K562 (cell line): Measurements from ENCODE around the gene PURA. TPM values are rescaled to one million over a fixed set of nuclear protein-coding genes. Genes with fewer than 3 reads are reported as not detected.
A peak's percentile ranks its signal among the peaks of the same experiment; 100 is the strongest.

Source experiments
- ATAC-seq: fragments of 200-7000 bp; cut with Tn5 transposase; 3 replicates; pipeline ENCODE4 v1.9.1; 2020; ENCODE audit warnings: moderate library complexity
- BruUV-seq: library from RNA; stranded (reverse); fragments of 400-500 nt; replicated peaks from 2 replicates; lab custom pipeline; 2021; lab: Mats Ljungman, UMichigan
- CTCF ChIA-PET: fragments of 300-600 bp; formaldehyde crosslinking; extraction: SDS; loops from one replicate; lab custom pipeline; 2021; ENCODE audit warnings: low intra/inter-chr PET ratio; lab: Yijun Ruan, JAX
- POLR2A ChIA-PET: fragments of 300-600, 350-650 bp; sonication (Branson Sonifier 250); formaldehyde crosslinking; extraction: SDS; loops from one replicate; lab custom pipeline; 2021; ENCODE audit warnings: antibody characterized with exemption, inconsistent platforms; lab: Yijun Ruan, JAX
- DNase-seq, 4 experiments: peaks; one replicate each; pipeline versions ENCODE4 v3.0.0 to v3.0.0-alpha.2; 2011 to 2018; ENCODE audit warnings: low spot score in 3 of 4, mixed read lengths in 3 of 4; ENCODE audit errors: extremely low read depth in 1 of 4
- FAIRE-seq: peaks from 2 replicates; lab custom pipeline; 2011; peaks lifted over from hg19 to GRCh38; lab: Jason Lieb, UNC
- H2AFZ ChIP-seq: 2 replicates; pipeline ENCODE4 v1.6.0; 2011; ENCODE audit warnings: low read depth, low read length, control low read depth, inconsistent platforms
- H3K27ac ChIP-seq: fragments of 200-600 bp; 3 replicates; pipeline ENCODE4 v1.8.0; 2011; ENCODE audit warnings: low read depth, mild to moderate bottlenecking, control low read depth, inconsistent platforms, low read length, moderate library complexity, mixed read lengths; ENCODE audit errors: extremely low read depth
- H3K27me3 ChIP-seq, 2 experiments: fragments of 300-600 bp in 1 of 2; 2 replicates in 1 of 2; 3 replicates in 1 of 2; pipeline versions ENCODE4 v1.6.0 to v1.8.0; 2011; ENCODE audit warnings: inconsistent platforms in 2 of 2, low read length in 2 of 2, mild to moderate bottlenecking in 1 of 2, mixed read lengths in 1 of 2, moderate library complexity in 1 of 2; ENCODE audit not compliant: control insufficient read depth in 2 of 2, insufficient read depth in 2 of 2
- H3K36me3 ChIP-seq: fragments of 300-600 bp; 3 replicates; pipeline ENCODE4 v1.8.0; 2011; ENCODE audit warnings: mild to moderate bottlenecking, low read length, inconsistent platforms; ENCODE audit not compliant: control insufficient read depth, insufficient read depth
- H3K4me1 ChIP-seq, 2 experiments: fragments of 200-600 bp in 1 of 2; replicated peaks in 1 of 2; 2 replicates in 1 of 2; 3 replicates in 1 of 2; pipeline versions ENCODE4 v1.5.1 to v1.8.0; 2011; ENCODE audit warnings: inconsistent platforms in 2 of 2, low read length in 2 of 2, mild to moderate bottlenecking in 1 of 2, mixed read lengths in 1 of 2, moderate library complexity in 1 of 2; ENCODE audit not compliant: control insufficient read depth in 2 of 2, insufficient read depth in 2 of 2
- H3K4me2 ChIP-seq: 2 replicates; pipeline ENCODE4 v1.6.1; 2011; ENCODE audit warnings: low read length, control low read depth, inconsistent platforms, mixed read lengths; ENCODE audit not compliant: insufficient read depth
- H3K4me3 ChIP-seq: fragments of 200-600 bp; sonication (generic), shearing (Covaris generic); 2 replicates; pipeline ENCODE4 v1.5.1; 2016; ENCODE audit warnings: control low read depth, inconsistent platforms
- H3K79me2 ChIP-seq: fragments of 200-600 bp; 3 replicates; pipeline ENCODE4 v1.8.0; 2011; ENCODE audit warnings: low read length, inconsistent platforms; ENCODE audit not compliant: control insufficient read depth, insufficient read depth
- H3K9ac ChIP-seq, 2 experiments: 2 replicates each; pipeline versions ENCODE4 v1.6.0 to v1.6.1; 2011; ENCODE audit warnings: low read depth in 2 of 2, low read length in 2 of 2, control low read depth in 1 of 2, inconsistent platforms in 1 of 2, mild to moderate bottlenecking in 1 of 2, mixed read lengths in 1 of 2; ENCODE audit not compliant: insufficient read depth in 1 of 2
- H3K9me1 ChIP-seq: one replicate; pipeline ENCODE4 v1.6.0; 2011; ENCODE audit warnings: inconsistent platforms, mild to moderate bottlenecking, low read length, moderate library complexity; ENCODE audit not compliant: control insufficient read depth, insufficient read depth
- H3K9me3 ChIP-seq: replicated peaks from 2 replicates; pipeline ENCODE4 v1.5.1; 2011; ENCODE audit warnings: low read depth, low read length, inconsistent platforms; ENCODE audit not compliant: control insufficient read depth, insufficient read depth
- H4K20me1 ChIP-seq: replicated peaks from 2 replicates; pipeline ENCODE4 v1.6.1; 2011; ENCODE audit warnings: low read length, inconsistent platforms, mixed read lengths; ENCODE audit not compliant: control insufficient read depth, insufficient read depth
- CBX1 ChIP-seq: sonication (generic); IDR thresholded peaks from 2 replicates; pipeline ENCODE4 v1.6.1; 2016; ENCODE audit warnings: antibody characterized with exemption, low read depth, mild to moderate bottlenecking
- CREB1 ChIP-seq, 2 experiments: sonication (generic) in 1 of 2; formaldehyde crosslinking in 1 of 2; IDR thresholded peaks; 2 replicates each; pipeline versions ENCODE4 v1.6.1 to v1.8.0; 2012 to 2022; ENCODE audit warnings: inconsistent platforms in 1 of 2, mild to moderate bottlenecking in 1 of 2, missing genetic modification reagents in 1 of 2, moderate library complexity in 1 of 2
- E2F3 ChIP-seq: fragments of 250-450 bp; sonication (Bioruptor Pico); IDR thresholded peaks from 2 replicates; pipeline ENCODE4 v1.4.0; 2020; ENCODE audit warnings: mild to moderate bottlenecking
- EHMT2 ChIP-seq: fragments of 450-650 bp; IDR thresholded peaks from 2 replicates; pipeline ENCODE4 v1.6.1; 2018; ENCODE audit warnings: antibody characterized with exemption
- FOXJ3 ChIP-seq: sonication (generic); formaldehyde crosslinking; IDR thresholded peaks from 2 replicates; pipeline ENCODE4 v1.4.0; 2020; ENCODE audit warnings: mild to moderate bottlenecking, missing genetic modification reagents
- MBD2 ChIP-seq: sonication (generic); IDR thresholded peaks from 2 replicates; pipeline ENCODE4 v1.6.1; 2016; ENCODE audit warnings: low read depth, borderline replicate concordance
- MCM2 ChIP-seq: fragments of 450-650 bp; IDR thresholded peaks from 2 replicates; pipeline ENCODE4 v1.6.1; 2017; ENCODE audit warnings: low read depth, mild to moderate bottlenecking
- MYC ChIP-seq, 2 experiments: fragments of 250-450 bp in 1 of 2; sonication (Bioruptor Pico) in 1 of 2; IDR thresholded peaks; 2 replicates each; pipeline versions ENCODE4 v1.5.1 to v1.6.1; 2012 to 2021; ENCODE audit warnings: low read depth in 2 of 2, borderline replicate concordance in 1 of 2, improper control_type of control experiment in 1 of 2, low read length in 1 of 2, mild to moderate bottlenecking in 1 of 2, moderate library complexity in 1 of 2
- NEUROD1 ChIP-seq: fragments of 150-350 bp; IDR thresholded peaks from 2 replicates; pipeline ENCODE4 v1.6.1; 2014; ENCODE audit warnings: borderline replicate concordance, low read length, low read depth; ENCODE audit not compliant: partially characterized antibody
- POLR2A ChIP-seq: fragments of 450-650 bp; conservative IDR thresholded peaks from 2 replicates; pipeline ENCODE4 v1.6.1; 2016
- RBBP5 ChIP-seq: fragments of 200-600 bp; sonication (generic); IDR thresholded peaks from 2 replicates; pipeline ENCODE4 v1.6.1; 2012; ENCODE audit warnings: borderline replicate concordance, mild to moderate bottlenecking, low read length, control low read depth, inconsistent platforms; ENCODE audit not compliant: insufficient read depth, poor library complexity, severe bottlenecking
- SMARCA5 ChIP-seq: fragments of 450-650 bp; IDR thresholded peaks from 2 replicates; pipeline ENCODE4 v1.6.1; 2016
- ZNF239 ChIP-seq: fragments of 250-450 bp; sonication (Bioruptor Pico); IDR thresholded peaks from 2 replicates; pipeline ENCODE4 v1.4.0; 2020; ENCODE audit warnings: mild to moderate bottlenecking
- ZNF445 ChIP-seq: fragments of 250-450 bp; sonication (Bioruptor Pico); IDR thresholded peaks from 2 replicates; pipeline ENCODE4 v1.4.0; 2020; ENCODE audit warnings: low read depth, mild to moderate bottlenecking, moderate library complexity
- ZNF584 ChIP-seq: fragments of 200-800 bp; sonication (Bioruptor generic); IDR thresholded peaks from 2 replicates; pipeline ENCODE4 v1.6.1; 2016; ENCODE audit warnings: low read depth, mild to moderate bottlenecking, missing genetic modification characterization, missing compliant biosample characterization
- ZNF707 ChIP-seq: fragments of 250-450 bp; sonication (Bioruptor Pico); conservative IDR thresholded peaks from 2 replicates; pipeline ENCODE4 v1.8.0; 2022; ENCODE audit warnings: inconsistent platforms, mild to moderate bottlenecking, moderate library complexity
- WGBS: fragments of 100-300 bp; shearing (Covaris generic); methylation state at CpG from one replicate; pipeline ENCODE4 v1.1.6; 2016; ENCODE audit warnings: low coverage, mixed read lengths; ENCODE audit not compliant: insufficient coverage; ENCODE audit errors: missing lambda C conversion rate; 5-methylcytosine and 5-hydroxymethylcytosine counted together
- in situ Hi-C: fragments of 300-500 bp; cut with MboI; formaldehyde crosslinking; loops from 4 replicates; pipeline ENCODE4 v1.15.0; 2018; ENCODE audit warnings: inconsistent platforms, mixed read lengths
- intact Hi-C: fragments of 100-400 bp; cut with micrococcal nuclease; formaldehyde crosslinking; loops from 2 replicates; pipeline ENCODE4 v1.14.2; 2022
- polyA plus RNA-seq, 8 experiments: library from polyadenylated mRNA; depleted of rRNA in 4 of 8; stranded (reverse) in 5 of 8; unstranded in 3 of 8; fragments of >200 nt; fragmentation: Nextera tagmentation in 2 of 8; fragmentation: Illumina TruSeq in 1 of 8; extraction: Ambion mirVana in 2 of 8; extraction: Trizol in 1 of 8; gene quantifications; 2 replicates each; pipeline versions ENCODE4 v1.2.1 to v1.2.3, GENCODE V29; 2011 to 2014; ENCODE audit warnings: inconsistent platforms in 1 of 8, missing spikeins in 1 of 8
- total RNA-seq, 7 experiments: library from RNA; depleted of rRNA in 6 of 7; stranded (reverse); fragments of >200 nt in 6 of 7; fragmentation: Illumina TruSeq in 2 of 7; extraction: Trizol in 2 of 7; gene quantifications; 2 replicates each; pipeline versions ENCODE4 v1.2.1 to v1.2.3, GENCODE V29; 2011 to 2021; ENCODE audit warnings: low replicate concordance in 1 of 7
- TF ChIP-seq, protein P1 (sequence below): fragments of 200-800 bp; sonication (Bioruptor generic); IDR thresholded peaks from 2 replicates; pipeline ENCODE4 v1.6.1; 2017; ENCODE audit warnings: missing genetic modification characterization, missing compliant biosample characterization
- TF ChIP-seq, protein P2 (sequence below): fragments of 250-450 bp; sonication (Bioruptor Pico); IDR thresholded peaks from 2 replicates; pipeline ENCODE4 v1.5.0; 2021

The PURA gene
- total and polyA plus RNA-seq, 9 of the 15 experiments (the other 6 are each of a cell fraction or from before 2014, with no cell fraction given) = 3.2 to 11.1 (median 5.4) TPM

DNA sequence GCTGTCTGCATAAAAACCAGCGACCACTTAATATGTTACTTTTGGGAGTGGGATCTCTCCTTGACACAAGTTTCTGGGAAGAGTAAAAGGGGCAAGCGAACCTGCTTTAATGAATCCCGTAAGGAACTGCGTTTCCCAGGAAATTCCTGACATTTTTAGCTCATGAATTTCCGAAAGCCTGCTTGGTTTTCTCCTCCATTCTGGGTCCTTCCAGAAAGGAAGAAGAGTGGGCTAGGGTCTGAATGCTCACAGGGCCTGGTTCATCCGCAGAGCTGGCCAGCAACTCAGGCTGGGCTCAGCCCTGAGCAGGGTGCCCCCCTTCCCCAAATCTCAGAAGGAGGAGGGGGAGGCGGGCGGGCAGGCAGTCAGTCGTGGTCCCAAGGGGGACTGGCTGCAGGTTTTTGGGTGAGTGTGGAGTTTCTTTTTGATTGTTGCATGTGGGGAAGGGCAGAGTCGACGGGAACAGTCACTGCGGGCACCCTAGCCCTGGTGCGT, 1.2 kb upstream of the PURA start (continued):
- TF ChIP-seq ZNF239 (CRISPR knock-in tag) = no peak
- TF ChIP-seq, protein P1, sequence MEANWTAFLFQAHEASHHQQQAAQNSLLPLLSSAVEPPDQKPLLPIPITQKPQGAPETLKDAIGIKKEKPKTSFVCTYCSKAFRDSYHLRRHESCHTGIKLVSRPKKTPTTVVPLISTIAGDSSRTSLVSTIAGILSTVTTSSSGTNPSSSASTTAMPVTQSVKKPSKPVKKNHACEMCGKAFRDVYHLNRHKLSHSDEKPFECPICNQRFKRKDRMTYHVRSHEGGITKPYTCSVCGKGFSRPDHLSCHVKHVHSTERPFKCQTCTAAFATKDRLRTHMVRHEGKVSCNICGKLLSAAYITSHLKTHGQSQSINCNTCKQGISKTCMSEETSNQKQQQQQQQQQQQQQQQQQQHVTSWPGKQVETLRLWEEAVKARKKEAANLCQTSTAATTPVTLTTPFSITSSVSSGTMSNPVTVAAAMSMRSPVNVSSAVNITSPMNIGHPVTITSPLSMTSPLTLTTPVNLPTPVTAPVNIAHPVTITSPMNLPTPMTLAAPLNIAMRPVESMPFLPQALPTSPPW (CRISPR knock-in tag) = peak; percentile 52; the same call in 1 of the 2 replicates

DNA sequence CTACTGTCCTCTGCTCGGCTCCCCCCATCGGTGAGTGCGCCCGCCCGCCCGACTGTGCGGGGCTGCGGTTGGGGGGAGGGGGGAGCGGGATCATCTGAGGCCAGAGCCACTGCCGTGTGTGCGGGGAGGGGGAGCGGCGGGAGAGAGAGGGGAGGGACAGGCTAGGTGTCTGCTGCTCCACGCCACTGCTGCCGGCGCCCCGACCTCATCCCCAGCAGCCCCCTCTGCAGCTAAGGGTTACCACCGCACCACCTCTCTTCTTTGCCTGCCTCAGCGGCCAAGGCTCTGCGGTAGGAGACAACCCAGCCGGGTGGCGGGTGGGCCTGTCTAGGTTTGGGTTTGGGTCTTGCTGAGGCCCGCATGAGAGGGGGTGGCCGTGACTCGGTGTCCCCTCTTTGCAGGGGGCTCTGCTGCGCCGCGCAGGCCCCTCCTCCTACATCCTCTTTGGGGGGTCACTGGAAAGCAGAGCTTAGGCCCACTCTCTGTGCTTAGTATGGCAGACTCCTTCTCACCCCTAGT, 670 bp upstream of the PURA start:
- Histone ChIP-seq H3K4me1 (peaks cover 28 to 30% of the 10 kb centered on the region in 2 experiments), H2AFZ (peak overlapping the region; percentile 80; the same call in 1 of the 2 replicates), H3K36me3 (no peaks in the 10 kb centered on the region; the same call in 2 of the 3 replicates), H3K27me3 (no peaks in the 10 kb centered on the region), H4K20me1 (peaks cover 6% of the 10 kb centered on the region; the same call in 1 of the 2 replicates), H3K4me2 (peak overlapping the region; percentile 96), H3K9ac (peak overlapping the region; percentile 66 to 94; a peak in 3 of 4 replicates), H3K9me1 (no peaks in the 10 kb centered on the region), H3K27ac (peak overlapping the region; percentile 78), H3K4me3 (peak overlapping the region; percentile 65), H3K9me3 (no peaks in the 10 kb centered on the region), H3K79me2 (peaks cover 88% of the 10 kb centered on the region)
- intact Hi-C loops (loop anchor here (10.0 kb wide), 2 partner anchors 602 to 1502 kb away; partner anchors contain the start of gene DIAPH1), in situ Hi-C loops (no loop called here)
- ATAC-seq = peak; percentile 11
- peak; percentile 36 to 61 (median 52) for DNase-seq
- POLR2A ChIA-PET = interaction anchor here (0.5 to 1.6 kb wide), 5 partner anchors 8 to 134 kb away, joined by 3 to 7 read pairs (median 5); no protein-coding TSS in a partner anchor
- no peak for FAIRE-seq
- BruUV-seq = no TSS peak
- CTCF ChIA-PET = interaction anchor here (0.8 to 1.2 kb wide), 2 partner anchors 37 to 40 kb away, joined by 3 to 6 read pairs; no protein-coding TSS in a partner anchor
- 6% methylated on average over 15 of the region's 28 CpGs for WGBS
- TF ChIP-seq MYC (IDR thresholded peaks at IDR 0.05; ENCODE audit: low read depth, low read length) (no peak), MYC (CRISPR knock-in tag; IDR thresholded peaks at IDR 0.05; ENCODE audit: borderline replicate concordance, low read depth) (peak; percentile 29; the same call in 1 of the 2 replicates), ZNF707 (CRISPR knock-in tag) (no peak), E2F3 (no peak), MCM2 (no peak), ZNF445 (CRISPR knock-in tag) (no peak), MBD2 (0 out of 2 replicates have a peak, but pooled peaks have one; percentile 1), CBX1 (no peak), POLR2A (0 out of 2 replicates have a peak, but pooled peaks have one; percentile 35), FOXJ3 (no peak), RBBP5 (peak; percentile 15), ZNF584 (no peak), CREB1 (IDR thresholded peaks at IDR 0.05) (no peak), CREB1 (CRISPR knock-in tag; IDR thresholded peaks at IDR 0.05) (no peak), SMARCA5 (peak; percentile 57; the same call in 1 of the 2 replicates), NEUROD1 (no peak), EHMT2 (no peak)
- TF ChIP-seq, protein P2, sequence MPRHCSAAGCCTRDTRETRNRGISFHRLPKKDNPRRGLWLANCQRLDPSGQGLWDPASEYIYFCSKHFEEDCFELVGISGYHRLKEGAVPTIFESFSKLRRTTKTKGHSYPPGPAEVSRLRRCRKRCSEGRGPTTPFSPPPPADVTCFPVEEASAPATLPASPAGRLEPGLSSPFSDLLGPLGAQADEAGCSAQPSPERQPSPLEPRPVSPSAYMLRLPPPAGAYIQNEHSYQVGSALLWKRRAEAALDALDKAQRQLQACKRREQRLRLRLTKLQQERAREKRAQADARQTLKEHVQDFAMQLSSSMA (CRISPR knock-in tag) = peak; percentile 52; the same call in 1 of the 2 replicates
